ENCODE measurements around the gene TLL2.
A peak's percentile ranks its signal among the peaks of the same experiment; 100 is the strongest.

The TLL2 gene

DNA sequence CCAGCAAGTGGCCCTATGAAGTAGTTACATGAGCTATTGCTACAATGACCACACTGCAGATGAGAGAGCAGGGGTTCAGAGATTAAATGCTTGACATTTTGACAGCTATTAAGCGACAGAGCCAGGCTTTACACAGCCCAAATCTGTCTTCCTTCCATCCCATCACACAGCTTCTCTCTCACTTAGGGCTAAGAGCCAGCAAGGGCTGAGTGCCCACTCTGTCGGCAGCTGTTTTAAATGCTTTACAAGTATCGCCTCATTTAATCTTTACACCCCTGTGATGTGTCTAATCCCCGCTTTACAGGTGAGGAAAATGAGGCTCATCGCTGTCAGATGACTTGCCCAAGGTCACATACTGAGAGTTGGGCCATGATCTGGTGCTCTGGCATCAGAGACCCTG, 139.7 kb downstream of the TLL2 start:
- H3K27ac ChIP-seq (ENCODE audit: low read length): no peak overlapping the region
- no peaks in the 10 kb centered on the region for H3K9me3 ChIP-seq (ENCODE audit: insufficient read depth, low read length, severe bottlenecking)
- TF ChIP-seq, protein P1, sequence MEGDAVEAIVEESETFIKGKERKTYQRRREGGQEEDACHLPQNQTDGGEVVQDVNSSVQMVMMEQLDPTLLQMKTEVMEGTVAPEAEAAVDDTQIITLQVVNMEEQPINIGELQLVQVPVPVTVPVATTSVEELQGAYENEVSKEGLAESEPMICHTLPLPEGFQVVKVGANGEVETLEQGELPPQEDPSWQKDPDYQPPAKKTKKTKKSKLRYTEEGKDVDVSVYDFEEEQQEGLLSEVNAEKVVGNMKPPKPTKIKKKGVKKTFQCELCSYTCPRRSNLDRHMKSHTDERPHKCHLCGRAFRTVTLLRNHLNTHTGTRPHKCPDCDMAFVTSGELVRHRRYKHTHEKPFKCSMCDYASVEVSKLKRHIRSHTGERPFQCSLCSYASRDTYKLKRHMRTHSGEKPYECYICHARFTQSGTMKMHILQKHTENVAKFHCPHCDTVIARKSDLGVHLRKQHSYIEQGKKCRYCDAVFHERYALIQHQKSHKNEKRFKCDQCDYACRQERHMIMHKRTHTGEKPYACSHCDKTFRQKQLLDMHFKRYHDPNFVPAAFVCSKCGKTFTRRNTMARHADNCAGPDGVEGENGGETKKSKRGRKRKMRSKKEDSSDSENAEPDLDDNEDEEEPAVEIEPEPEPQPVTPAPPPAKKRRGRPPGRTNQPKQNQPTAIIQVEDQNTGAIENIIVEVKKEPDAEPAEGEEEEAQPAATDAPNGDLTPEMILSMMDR (IDR thresholded peaks at IDR 0.05; ENCODE audit: borderline replicate concordance, extremely low read depth, low read length, poor library complexity, severe bottlenecking): no peak
- no peak for TF ChIP-seq EZH2 (IDR thresholded peaks at IDR 0.05; ENCODE audit: borderline replicate concordance, low read depth, low read length, severe bottlenecking)
- H3K4me2 ChIP-seq (ENCODE audit: insufficient read depth, low read length): no peak overlapping the region
- no peak overlapping the region for H2AFZ ChIP-seq (ENCODE audit: low read depth, low read length)
- H4K20me1 ChIP-seq (ENCODE audit: insufficient read depth, low read length): no peaks in the 10 kb centered on the region
- DNase-seq (no peak), ATAC-seq (ENCODE audit: insufficient read depth, low read depth) (no peak)
- no peaks in the 10 kb centered on the region for H3K79me2 ChIP-seq (ENCODE audit: insufficient read depth, low read length)
- H3K9ac ChIP-seq (ENCODE audit: low read depth, low read length): no peak overlapping the region
- H3K27me3 ChIP-seq (ENCODE audit: insufficient read depth, low read length, poor library complexity): no peaks in the 10 kb centered on the region
- H3K4me1 ChIP-seq (ENCODE audit: insufficient read depth, low read length): peaks cover 13% of the 10 kb centered on the region
- no peaks in the 10 kb centered on the region for H3K36me3 ChIP-seq (ENCODE audit: insufficient read depth, low read length)
- no peak overlapping the region for H3K4me3 ChIP-seq (ENCODE audit: low read depth in 1 of 2, low read length in 2 of 2)

DNA sequence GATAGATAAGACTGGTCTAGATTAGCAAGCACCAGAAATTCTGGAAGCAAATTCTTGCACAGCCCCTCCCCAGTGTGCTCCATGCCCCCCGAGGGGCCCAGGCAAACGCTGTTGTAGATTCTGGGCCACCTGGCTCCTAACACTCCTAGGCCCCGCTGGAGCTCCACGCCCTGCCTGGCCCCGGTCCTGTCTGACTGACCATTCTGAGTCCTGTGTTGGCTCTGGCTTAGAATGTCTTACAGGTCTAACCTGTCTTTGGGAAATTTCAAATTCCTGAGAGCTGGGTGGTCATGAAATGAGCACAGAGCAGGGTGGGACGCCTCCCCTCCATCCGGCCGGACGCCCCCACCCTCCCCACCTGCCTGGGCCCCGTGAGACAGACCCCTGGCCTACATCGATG, 142.4 kb downstream of the TLL2 start:
- H3K9me3 ChIP-seq (ENCODE audit: insufficient read depth, low read length, severe bottlenecking): no peaks in the 10 kb centered on the region
- TF ChIP-seq, protein P1 (IDR thresholded peaks at IDR 0.05; ENCODE audit: borderline replicate concordance, extremely low read depth, low read length, poor library complexity, severe bottlenecking): no peak
- TF ChIP-seq EZH2 (IDR thresholded peaks at IDR 0.05; ENCODE audit: borderline replicate concordance, low read depth, low read length, severe bottlenecking): no peak

DNA sequence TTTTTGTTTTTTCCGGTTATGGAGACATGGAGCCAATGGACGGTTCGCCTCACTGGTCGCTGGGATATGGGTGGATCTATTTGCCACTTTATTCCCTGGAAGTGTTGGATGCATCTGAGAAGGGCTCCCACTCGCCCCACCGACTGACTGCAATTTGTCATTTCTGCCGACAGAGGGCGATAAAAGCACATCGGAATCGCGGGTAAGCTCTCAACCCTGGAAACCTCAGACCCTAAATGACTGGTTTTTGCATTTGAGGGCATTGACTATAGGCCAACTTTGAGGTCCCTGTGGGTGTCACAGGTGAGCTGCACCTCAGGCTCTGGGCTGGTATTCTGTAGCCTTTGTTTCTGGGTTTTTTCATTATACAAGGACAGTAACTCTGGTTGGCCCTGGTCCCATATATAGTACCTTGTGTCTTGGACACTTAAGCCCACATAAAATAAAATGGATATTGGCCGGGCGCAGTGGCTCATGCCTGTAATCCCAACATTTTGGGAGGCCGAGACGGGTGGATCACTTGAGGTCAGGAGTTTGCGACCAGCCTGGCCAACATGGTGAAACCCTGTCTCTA, 143.1 kb downstream of the TLL2 start:
- Histone ChIP-seq H4K20me1 (ENCODE audit: insufficient read depth, low read length) (no peaks in the 10 kb centered on the region), H3K79me2 (ENCODE audit: insufficient read depth, low read length) (no peaks in the 10 kb centered on the region), H3K36me3 (ENCODE audit: insufficient read depth, low read length) (no peaks in the 10 kb centered on the region), H3K27me3 (ENCODE audit: insufficient read depth, low read length, poor library complexity) (no peaks in the 10 kb centered on the region), H3K4me2 (ENCODE audit: insufficient read depth, low read length) (no peak overlapping the region), H3K27ac (ENCODE audit: low read length) (no peak overlapping the region), H3K9me3 (ENCODE audit: insufficient read depth, low read length, severe bottlenecking) (no peaks in the 10 kb centered on the region), H3K4me1 (ENCODE audit: insufficient read depth, low read length) (peaks cover 11% of the 10 kb centered on the region), H3K9ac (ENCODE audit: low read depth, low read length) (no peak overlapping the region), H2AFZ (ENCODE audit: low read depth, low read length) (no peak overlapping the region), H3K4me3 (ENCODE audit: low read depth in 1 of 2, low read length in 2 of 2) (no peak overlapping the region)
- ATAC-seq (ENCODE audit: insufficient read depth, low read depth) (peak; percentile 61), DNase-seq (peak; percentile 65)
- no peak for TF ChIP-seq EZH2 (IDR thresholded peaks at IDR 0.05; ENCODE audit: borderline replicate concordance, low read depth, low read length, severe bottlenecking)
- TF ChIP-seq, protein P1 (IDR thresholded peaks at IDR 0.05; ENCODE audit: borderline replicate concordance, extremely low read depth, low read length, poor library complexity, severe bottlenecking): peak; percentile 89

More for the DNA sequence above, 142.4 kb downstream of the TLL2 start:
- H3K27me3 ChIP-seq (ENCODE audit: insufficient read depth, low read length, poor library complexity): no peaks in the 10 kb centered on the region
- DNase-seq (no peak), ATAC-seq (ENCODE audit: insufficient read depth, low read depth) (no peak)
- peaks cover 13% of the 10 kb centered on the region for H3K4me1 ChIP-seq (ENCODE audit: insufficient read depth, low read length)
- no peak overlapping the region for H2AFZ ChIP-seq (ENCODE audit: low read depth, low read length)
- H3K4me3 ChIP-seq (ENCODE audit: low read depth in 1 of 2, low read length in 2 of 2): no peak overlapping the region
- no peaks in the 10 kb centered on the region for H4K20me1 ChIP-seq (ENCODE audit: insufficient read depth, low read length)
- no peak overlapping the region for H3K27ac ChIP-seq (ENCODE audit: low read length)
- no peak overlapping the region for H3K9ac ChIP-seq (ENCODE audit: low read depth, low read length)
- no peaks in the 10 kb centered on the region for H3K36me3 ChIP-seq (ENCODE audit: insufficient read depth, low read length)
- no peak overlapping the region for H3K4me2 ChIP-seq (ENCODE audit: insufficient read depth, low read length)
- H3K79me2 ChIP-seq (ENCODE audit: insufficient read depth, low read length): no peaks in the 10 kb centered on the region
